VCaP (cell line): ENCODE results near the gene CIBAR2.

Source experiments
- H3K27ac ChIP-seq: fragments of 450-650 bp; 2 replicates; pipeline ENCODE4 v1.5.1; 2017
- CTCF ChIP-seq: fragments of 450-650 bp; conservative IDR thresholded peaks from 2 replicates; pipeline ENCODE4 v1.5.1; 2017; ENCODE audit warnings: mild to moderate bottlenecking, moderate library complexity

The CIBAR2 gene

GRCh38 chr16:85103114-85104079, 8.9 kb downstream of the CIBAR2 start:
- no peak for TF ChIP-seq CTCF
- no peak overlapping the region for H3K27ac ChIP-seq

- no peak for TF ChIP-seq CTCF
- H3K27ac ChIP-seq: no peak overlapping the region
Observed at GRCh38 chr16:85101956-85102630, 10.2 kb downstream of the CIBAR2 start.

- no peak overlapping the region for H3K27ac ChIP-seq
- no peak for TF ChIP-seq CTCF
Observed at GRCh38 chr16:85100265-85100664, 12.0 kb downstream of the CIBAR2 start.

- no peak for TF ChIP-seq CTCF
- H3K27ac ChIP-seq: no peak overlapping the region
Observed at GRCh38 chr16:85098565-85098964, 13.7 kb downstream of the CIBAR2 start.

GRCh38 chr16:85096921-85097320, 15.4 kb downstream of the CIBAR2 start:
- H3K27ac ChIP-seq: no peak overlapping the region
- TF ChIP-seq CTCF: no peak

- no peak overlapping the region for H3K27ac ChIP-seq
- TF ChIP-seq CTCF: no peak
Observed at GRCh38 chr16:85094812-85095211, 17.5 kb downstream of the CIBAR2 start.

- no peak for TF ChIP-seq CTCF
- no peak overlapping the region for H3K27ac ChIP-seq
Observed at GRCh38 chr16:85094176-85094805, 18.0 kb downstream of the CIBAR2 start.
